Activated CD4-positive, CD25-positive, alpha-beta regulatory T cell treated with anti-CD3 and anti-CD28 coated beads, Interleukin-2, amount 50 U/mL, for 72 hours (primary cell): ENCODE measurements around the gene ZBTB16.

Source experiments
- DNase-seq: peaks from one replicate; pipeline ENCODE4 v3.0.0; 2021

ZBTB16 gene

DNA sequence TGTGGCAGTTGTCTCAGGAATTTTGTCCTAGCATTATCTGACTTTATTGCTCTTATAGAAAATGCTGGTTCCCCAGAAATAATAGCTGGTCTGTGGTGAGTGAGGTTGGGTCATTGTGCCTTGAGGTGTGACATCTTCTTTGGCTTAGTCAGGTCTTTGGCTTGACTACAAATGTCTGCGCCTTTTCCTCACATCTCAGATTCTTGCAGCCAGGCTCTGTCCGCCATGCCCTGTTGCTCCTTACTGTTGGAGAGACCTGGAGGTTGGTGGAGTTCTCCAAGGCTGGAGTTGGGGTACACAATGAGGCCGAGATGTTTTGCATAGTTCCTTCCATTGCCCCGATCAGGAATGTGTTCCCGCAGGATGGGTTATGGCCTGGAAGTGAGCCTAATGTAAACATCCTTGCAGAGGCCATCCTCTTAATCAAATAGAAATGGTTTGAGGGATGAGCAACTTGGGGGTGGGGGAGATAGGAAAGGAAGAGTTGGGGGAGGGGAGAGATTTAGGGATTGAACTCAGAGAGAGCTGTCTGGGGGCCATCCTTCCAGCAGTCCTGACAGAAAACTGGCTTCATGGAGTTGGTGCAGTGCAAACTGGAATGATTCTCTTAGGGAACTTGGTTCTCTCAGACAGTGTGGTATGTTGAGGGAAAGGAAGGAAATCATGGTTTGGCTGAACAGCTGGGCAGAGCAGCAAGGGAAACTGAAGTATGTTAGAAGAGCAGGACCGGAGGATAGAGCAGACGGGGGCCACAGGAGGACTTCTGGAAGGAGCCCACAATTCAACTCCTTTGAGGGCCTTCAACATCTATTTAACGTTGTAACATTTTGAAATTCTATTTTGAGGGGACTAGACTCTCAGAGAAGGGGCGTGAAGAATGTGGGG lies 49.9 kb downstream of the ZBTB16 start:
- no peak for DNase-seq

- no peak for DNase-seq
These were observed 50.6 kb downstream of the ZBTB16 start for GRCh38 chr11:114110123-114110522.

GRCh38 chr11:114110952-114111947 lies 51.7 kb downstream of the ZBTB16 start:
- no peak for DNase-seq

GRCh38 chr11:114115451-114115928 lies 56.0 kb downstream of the ZBTB16 start:
- DNase-seq, result no peak

DNA sequence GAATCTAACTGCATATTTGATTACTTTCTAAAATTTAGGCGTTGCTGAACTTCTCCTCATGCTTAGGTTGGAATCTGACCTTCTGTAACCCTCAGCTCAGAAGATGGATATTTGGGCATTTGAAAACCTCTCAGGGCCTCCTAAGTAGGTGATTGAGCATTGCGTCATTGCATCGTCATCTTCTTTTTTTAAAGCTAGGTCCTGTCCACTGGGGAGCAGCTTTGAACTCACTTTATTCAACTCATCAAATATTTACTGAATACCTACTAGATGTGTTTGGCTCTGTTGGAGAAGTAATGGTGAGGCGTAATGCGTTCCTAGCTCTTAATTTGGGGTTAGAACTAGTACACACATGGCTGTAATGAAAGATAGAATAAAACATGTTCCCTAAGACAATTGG lies 56.8 kb downstream of the ZBTB16 start:
- DNase-seq, result no peak

DNA sequence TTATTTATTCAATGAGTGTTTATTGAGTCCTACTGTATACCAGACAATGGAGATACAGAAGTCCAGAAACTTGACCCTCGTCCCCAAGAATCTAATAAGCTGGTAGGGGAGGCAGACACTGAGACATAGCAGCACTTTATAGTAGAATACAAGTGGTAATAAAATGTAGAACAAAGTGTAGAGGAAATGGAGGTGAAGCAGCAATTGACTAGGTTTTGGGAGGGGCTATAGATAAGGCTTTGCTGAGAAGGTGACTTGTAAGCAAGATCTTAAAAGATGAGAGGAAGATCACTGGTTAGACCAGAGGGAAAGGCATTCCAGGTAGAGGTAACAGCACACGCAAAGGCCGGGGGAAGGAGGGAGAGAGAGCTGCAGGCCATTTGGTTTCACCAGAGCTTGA lies 57.3 kb downstream of the ZBTB16 start:
- no peak for DNase-seq

- no peak for DNase-seq
These were observed 61.1 kb downstream of the ZBTB16 start for GRCh38 chr11:114120606-114121005.

GRCh38 chr11:114121138-114121537 lies 61.6 kb downstream of the ZBTB16 start:
- DNase-seq, result no peak

DNA sequence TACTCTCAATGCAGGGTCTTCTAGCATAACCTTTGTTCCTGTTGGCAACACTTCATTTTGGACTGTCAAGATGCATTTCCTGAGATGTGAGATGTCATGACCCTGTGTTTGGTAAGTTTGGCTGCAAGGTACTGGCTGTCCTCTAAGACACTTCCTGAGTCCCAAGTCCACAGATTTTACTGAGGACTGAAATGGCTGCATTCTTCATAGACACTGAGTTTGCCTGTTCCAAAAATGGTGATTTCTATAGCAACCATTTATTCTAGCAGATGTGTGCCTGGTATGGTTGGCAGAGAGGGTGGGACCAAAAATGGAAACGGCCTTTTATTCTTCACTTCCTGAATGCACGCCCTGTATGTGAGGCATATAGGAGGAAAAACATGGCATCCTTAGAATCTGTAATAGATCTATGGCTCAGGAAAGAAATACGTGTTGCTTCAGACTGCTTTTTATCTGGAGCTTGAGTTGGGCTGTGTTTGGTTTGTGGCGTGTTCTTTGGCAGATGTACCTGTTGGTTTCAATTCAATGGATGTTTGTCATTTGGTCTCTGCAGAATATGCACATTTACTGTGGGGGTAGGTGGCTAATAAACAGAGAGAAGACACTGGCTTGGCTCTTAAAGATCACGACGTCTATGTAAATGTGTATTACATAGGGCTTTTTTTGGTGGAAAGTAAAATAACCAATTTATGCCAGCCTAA lies 62.4 kb downstream of the ZBTB16 start:
- no peak for DNase-seq

DNA sequence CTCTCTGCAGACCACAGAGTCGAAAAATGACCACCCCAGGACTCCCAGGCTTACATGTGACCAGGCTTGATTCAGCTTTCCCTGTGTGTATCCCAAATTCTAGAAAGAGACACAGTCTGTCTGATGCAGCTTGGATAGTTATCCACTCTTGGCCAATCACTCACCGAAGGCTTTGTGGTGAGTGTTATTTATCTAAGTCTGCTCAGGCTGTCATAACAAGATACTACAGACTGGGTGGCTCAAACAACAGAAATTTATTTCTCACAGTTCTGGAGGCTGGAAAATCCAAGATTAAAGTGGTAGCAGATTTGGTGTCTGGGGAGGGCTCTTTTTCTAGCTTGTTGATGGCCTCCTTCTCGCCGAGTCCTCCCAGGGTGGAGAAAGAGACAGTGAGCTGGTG lies 63.2 kb downstream of the ZBTB16 start:
- DNase-seq, result no peak

DNA sequence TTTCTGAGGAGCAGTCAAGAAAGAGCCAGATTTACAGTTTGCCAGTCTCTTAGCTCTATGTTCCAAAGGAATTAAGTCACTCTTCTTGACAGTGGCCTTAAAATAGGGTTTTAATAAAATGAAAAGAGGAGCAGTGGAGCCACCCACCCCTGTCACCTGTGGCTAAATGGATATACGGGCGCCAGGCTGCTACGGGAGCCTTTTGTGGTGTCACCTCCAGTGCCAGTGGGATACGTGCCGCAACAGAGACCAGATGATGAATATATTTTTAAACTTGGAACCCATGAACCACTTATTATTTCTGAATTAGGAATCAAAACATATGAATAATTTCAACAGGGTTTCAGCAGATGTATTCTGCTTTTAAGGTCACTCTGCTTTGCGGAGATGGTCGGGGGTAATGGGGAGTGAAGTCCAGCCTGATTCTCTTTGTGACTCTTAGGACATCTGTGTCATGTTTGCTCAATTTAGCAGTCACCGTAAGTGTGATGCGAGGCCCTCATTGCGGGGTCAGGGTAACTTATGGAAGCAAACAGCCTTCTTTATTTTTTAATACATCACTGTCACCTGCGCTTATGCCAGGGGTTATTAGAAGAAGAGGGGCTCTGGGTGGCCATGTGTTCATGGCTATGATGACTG lies 64.3 kb downstream of the ZBTB16 start:
- DNase-seq, result no peak

GRCh38 chr11:114124601-114125144 lies 65.2 kb downstream of the ZBTB16 start:
- DNase-seq, result no peak

- no peak for DNase-seq
These were observed 66.0 kb downstream of the ZBTB16 start for GRCh38 chr11:114125531-114125930.

DNA sequence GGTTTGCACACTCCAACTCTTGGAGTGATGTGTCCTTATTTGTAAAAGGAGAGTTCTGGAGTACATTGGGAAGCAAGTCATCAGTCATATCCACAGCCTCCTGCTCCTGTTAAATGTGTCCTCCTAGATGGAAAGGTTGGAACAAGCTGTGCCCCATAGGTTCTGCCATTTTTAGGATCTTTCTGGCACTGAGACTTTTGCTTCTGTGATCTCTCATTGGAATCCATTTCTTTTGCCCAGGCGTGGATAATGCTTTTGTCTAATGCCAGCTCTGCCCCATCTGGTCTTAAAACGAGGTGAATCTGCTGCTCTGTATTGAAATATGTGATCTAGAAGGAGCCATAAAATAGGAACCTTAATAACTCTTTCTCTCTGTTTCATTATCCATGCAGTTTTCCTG lies 66.4 kb downstream of the ZBTB16 start:
- DNase-seq, result no peak

- DNase-seq, result no peak
These were observed 68.9 kb downstream of the ZBTB16 start for GRCh38 chr11:114128399-114128798.

GRCh38 chr11:114129142-114129541 lies 69.6 kb downstream of the ZBTB16 start:
- no peak for DNase-seq

GRCh38 chr11:114129699-114130098 lies 70.2 kb downstream of the ZBTB16 start:
- DNase-seq, result no peak

- no peak for DNase-seq
These were observed 70.6 kb downstream of the ZBTB16 start for GRCh38 chr11:114130115-114130576.

- no peak for DNase-seq
These were observed 71.2 kb downstream of the ZBTB16 start for GRCh38 chr11:114130629-114131277.

DNA sequence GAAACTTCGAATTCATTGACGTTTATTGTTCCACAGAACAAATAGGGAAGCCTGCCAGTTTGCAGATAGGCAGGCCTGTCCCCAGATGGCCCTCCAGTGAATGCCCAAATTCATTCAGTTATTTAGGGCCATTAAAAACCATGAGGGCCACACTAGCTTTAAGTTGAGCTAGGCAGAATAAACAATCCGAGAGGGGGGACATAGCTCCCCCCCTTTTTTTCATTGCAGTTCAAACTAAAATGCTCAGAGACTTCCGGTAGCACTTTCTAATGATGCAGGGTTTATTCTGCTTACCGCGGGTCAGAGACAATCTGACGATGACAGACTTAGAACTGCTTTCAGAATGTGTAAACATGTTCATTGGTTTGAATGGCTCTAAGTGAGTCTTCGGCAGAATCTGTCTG lies 72.0 kb downstream of the ZBTB16 start:
- no peak for DNase-seq

GRCh38 chr11:114132417-114132816 lies 72.9 kb downstream of the ZBTB16 start:
- no peak for DNase-seq
